NCI-H345 treated with DMSO at 0.1 percent for 48 hours (cell line): ENCODE data around the gene RAPGEF1.

Experiments used
- DNase-seq: peaks from one replicate; lab custom pipeline; 2025; ENCODE audit not compliant: unreplicated experiment; lab: John Stamatoyannopoulos, UW

RAPGEF1 gene

GRCh38 chr9:131651160-131651559, 88.7 kb downstream of the RAPGEF1 start:
- DNase-seq, result no peak

GRCh38 chr9:131650254-131650653, 89.6 kb downstream of the RAPGEF1 start:
- no peak for DNase-seq

- DNase-seq, result no peak
Measured at GRCh38 chr9:131649646-131650045, 90.2 kb downstream of the RAPGEF1 start.

DNA sequence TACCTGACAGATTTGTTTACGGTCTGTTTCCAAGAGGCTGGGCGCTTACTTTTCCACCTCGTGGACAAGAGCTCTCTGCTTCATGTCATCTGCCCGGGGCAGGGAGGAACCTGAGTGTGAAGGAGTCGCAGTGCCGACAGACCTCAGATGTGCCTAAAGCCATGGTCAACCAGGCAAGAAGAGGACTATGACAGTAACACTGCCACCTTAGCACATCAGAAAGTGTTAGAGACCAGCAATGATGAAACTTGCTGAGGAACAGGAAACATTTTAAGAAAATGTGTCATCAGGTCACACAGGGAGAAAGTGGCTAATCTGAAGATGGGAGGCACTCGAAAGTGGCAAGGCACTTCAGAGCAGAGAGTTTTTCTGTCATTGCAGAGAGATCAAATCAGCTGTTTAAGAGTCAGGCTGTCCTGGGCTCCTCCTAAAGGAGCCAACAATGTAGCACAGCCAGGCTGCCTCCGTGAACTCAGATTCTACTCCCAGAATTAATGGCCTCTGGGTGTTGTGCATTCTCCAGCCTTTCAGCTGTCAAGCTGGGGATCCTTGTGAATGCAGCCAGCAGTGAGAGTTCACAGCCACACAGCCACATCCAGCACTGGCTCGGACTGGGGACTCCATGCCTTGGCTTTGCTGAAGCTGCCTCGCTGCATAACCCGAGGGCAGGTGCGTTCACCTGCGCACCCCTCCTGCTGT, 94.6 kb downstream of the RAPGEF1 start:
- no peak for DNase-seq

GRCh38 chr9:131642496-131643083, 97.3 kb downstream of the RAPGEF1 start:
- DNase-seq, result no peak

DNA sequence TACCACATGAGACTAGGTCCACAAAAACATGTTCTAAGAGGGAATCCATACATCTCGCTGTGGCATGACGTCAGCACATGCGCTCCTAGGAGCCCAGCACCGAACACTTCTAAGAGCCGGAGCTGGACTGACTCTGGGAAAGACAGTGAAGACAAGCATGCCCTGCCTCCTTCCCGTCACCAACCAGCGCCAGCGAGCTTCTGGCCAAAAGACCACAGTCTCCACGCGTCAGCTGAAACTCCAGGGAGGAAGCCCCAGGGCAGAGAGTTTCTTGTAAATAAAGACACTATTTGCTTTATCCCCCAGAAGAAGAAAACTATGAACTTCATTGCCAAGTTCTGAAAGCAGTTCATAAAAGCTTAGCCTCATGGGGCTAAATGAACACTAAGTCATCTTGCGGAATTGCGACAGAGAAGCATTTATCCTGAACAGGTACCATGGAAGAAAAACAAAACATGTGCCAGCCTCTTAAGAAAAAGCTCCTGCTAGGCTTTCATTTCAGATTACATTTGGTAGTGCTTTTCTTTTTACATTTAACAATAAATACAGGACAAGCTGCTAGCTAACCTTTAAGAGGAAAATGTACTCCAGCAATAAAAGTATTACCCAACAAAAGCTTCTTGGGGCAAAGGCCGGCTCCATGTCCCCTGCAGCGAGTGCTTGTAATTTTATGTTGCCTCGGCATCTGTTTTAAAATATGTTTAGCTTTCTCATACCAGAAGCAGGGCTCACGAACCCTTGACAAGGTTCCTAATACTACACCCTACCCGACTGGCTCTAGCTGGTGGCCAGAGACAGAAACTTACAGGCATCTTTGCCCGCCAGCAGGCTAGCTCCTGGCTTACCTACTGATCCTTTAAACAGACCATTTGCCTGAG, 98.0 kb downstream of the RAPGEF1 start:
- no peak for DNase-seq

DNA sequence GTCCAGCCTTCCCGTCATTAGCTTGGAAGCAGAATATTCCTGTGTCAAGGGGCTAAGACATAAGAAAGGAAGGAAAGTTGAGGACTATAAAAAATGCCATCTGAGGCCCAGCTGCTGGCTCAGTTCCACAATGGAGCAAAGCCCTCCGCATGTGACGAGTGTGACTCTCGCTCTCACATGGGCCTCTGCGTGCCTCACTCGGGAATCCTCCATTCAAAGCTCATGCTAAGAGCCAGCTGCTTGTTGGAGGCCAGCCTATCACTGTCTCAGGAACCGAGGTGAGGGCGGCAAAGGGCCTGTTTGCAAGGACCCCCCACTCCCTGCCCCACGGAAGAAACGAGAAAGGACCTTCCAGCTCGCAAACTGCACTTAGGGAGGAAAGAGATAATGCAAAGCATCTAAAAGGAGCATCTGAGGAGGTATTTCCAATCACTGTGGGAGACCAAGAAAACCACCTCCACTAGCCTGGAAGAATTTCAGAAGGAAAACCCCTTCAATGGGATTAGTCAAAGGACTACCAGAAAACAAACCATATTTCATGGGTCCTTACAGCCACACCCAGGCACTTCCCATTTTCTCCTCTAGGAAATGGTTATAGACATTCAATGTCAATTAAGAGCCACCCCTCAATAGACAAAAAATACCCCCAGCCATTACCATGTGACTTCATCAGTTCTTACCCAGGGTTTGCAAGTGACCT, 99.3 kb downstream of the RAPGEF1 start:
- DNase-seq, result no peak

DNA sequence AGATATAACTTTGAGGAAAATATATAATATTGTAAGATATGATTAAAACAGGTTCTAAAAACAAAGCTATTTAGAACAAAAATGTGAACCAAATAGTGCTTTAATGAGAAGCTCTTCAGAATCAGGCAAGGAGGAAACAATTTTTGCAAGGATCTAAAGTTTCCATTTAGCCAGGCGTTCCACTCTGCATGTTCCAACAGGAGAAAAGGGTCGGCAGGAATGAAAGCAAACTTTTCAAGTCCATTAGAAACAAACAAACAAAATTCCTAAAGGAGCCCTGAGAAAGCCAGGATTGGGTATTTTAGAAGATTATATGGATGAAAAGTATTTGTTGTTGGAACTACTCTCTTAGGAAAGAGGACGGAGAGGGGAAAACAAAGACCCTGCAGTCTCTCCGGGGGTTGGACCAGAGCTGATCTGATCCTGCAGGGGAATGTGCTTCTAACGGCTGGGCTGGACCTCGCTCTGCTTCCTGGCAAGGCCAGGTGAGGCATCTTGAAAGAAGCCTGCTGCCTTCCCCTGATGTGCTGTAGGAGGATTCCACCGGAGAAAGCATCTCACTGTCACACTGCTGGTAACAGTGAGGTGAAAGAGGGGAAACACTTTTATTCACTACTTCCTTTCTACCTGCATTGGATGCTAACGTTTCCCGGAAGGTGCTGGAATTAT, 100.0 kb downstream of the RAPGEF1 start:
- DNase-seq, result no peak

DNA sequence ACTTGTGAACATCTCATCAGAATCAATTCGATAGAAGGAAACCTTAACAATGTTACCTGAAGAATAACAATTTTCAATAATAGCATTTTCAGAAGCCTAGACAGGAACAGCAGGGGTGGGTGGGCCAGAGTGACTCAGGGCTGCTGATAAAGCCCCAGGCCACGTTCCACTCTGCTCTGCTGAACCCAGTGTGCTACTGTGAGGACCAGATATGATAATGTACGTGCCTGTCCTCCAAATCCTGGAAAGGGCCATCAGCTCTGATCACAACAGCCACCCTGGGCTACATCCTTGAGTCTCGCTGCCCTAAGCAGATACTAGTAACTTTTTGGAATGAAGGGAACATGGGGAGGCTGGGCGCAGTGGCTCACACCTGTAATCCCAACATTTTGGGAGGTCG, 103.3 kb downstream of the RAPGEF1 start:
- no peak for DNase-seq

DNA sequence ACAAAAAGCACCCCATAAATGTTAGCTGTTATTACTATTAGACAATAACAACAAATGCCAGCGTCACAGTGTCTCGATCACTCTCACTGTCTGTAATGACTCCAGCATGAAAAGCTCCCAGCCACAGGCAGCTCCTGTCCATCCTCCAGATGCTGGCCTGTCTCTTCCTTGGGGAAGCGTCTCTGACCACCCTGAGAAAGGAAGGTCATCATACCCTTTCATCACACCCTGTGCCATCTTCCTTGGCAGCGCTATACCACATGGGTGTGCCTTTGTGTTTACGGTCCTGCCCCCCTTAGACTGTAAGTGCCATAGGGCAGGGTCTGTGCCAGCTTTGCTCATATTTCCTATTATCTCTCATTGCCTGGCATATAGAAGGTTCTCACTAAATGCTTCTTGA, 104.0 kb downstream of the RAPGEF1 start:
- DNase-seq, result no peak

GRCh38 chr9:131635285-131635684, 104.6 kb downstream of the RAPGEF1 start:
- peak; percentile 8 for DNase-seq

- no peak for DNase-seq
Measured at GRCh38 chr9:131633491-131634031, 106.3 kb downstream of the RAPGEF1 start.

GRCh38 chr9:131631306-131631705, 108.6 kb downstream of the RAPGEF1 start:
- DNase-seq, result no peak

GRCh38 chr9:131630205-131630831, 109.6 kb downstream of the RAPGEF1 start:
- no peak for DNase-seq

DNA sequence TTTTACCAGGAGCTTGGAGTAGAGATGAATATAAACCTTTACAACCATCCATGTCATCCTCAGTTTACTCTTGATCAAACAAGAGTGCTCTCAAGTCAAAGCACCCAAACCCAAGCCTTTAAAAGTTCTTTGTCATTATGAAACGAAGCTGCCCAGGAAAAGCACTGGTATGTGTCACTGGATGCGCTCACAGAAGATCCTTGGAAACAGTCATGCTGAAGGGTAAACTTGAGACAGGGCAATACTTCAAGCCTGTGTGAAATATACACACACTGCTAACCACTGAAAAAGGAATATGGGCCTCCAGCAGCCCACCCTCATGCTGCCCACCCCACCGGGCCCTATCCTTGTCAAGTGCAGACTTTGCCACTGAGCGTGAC, 110.1 kb downstream of the RAPGEF1 start:
- DNase-seq, result no peak

DNA sequence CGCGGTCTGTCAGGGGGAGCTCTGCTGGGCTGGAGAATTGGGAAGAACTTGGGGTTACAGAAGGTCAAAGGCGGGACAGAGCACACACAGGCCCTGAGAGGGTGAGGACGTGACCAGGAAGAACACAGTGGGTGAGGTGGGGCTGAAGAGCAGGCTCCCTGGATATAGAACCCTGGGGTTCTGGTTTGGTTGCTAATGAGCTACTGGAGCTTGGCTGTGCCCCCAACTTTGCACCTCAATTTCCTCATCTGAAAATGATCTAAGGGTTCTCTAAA, 110.7 kb downstream of the RAPGEF1 start:
- DNase-seq, result no peak

- no peak for DNase-seq
Measured at GRCh38 chr9:131628459-131629225, 111.2 kb downstream of the RAPGEF1 start.

DNA sequence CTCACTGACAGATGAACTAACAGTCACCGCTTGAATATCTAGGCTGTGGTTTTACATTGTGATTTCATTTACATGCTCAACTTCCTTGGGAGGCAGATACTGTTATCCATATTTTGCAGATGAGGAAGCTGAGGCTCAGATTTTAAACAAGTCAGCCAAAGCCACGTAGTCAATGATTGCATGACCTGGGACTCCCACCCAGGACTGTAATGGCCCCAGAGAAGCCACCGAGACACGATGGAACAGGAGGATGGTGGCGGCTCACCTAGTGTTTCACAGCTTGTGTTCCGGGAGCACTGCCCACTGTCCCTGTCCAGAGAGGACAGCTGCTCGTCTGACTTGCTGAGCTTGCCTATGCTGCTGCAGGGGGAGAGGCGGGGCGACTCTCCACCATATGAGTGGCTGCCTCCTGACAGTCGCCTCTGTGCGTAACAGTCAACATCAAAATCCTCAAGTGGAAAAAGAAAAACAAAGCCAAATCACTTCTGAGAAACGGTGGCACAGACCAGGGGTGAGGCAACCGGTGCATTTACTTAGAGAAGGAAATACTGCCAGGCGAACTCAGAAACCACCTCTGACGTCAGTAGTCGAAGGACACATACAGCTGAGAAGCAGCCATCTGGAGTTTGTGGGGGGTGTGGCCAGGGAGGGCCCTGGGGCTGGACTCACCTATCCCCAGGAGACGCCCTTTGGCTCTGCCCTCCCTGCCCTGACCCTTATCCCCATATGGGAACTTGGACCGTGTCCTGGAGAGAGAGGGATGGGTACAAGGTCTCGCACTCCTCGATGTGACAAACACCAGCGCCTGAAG, 112.0 kb downstream of the RAPGEF1 start:
- no peak for DNase-seq

- DNase-seq, result no peak
Measured at GRCh38 chr9:131627326-131627647, 112.6 kb downstream of the RAPGEF1 start.
